ENCODE measurements around the gene RPTOR.

Gene RPTOR

GRCh38 chr17:80773243-80773991 lies 228.8 kb downstream of the RPTOR start:
- no peak for DNase-seq (ENCODE audit: low read depth, low spot score)
- H3K36me3 ChIP-seq (ENCODE audit: control insufficient read depth, insufficient read depth, low read length) = no peaks in the 10 kb centered on the region; the same call in 1 of the 2 replicates
- H3K9me3 ChIP-seq (ENCODE audit: control insufficient read depth, insufficient read depth, low read length) = no peaks in the 10 kb centered on the region
- no peak overlapping the region for H3K4me3 ChIP-seq (ENCODE audit: low read length)
- no CpG with 5 or more reads among the region's 19 CpGs for WGBS (ENCODE audit: insufficient coverage, insufficient read length)
- H3K27ac ChIP-seq (ENCODE audit: low read length) = no peak overlapping the region
- no peaks in the 10 kb centered on the region for H3K4me1 ChIP-seq (ENCODE audit: control insufficient read depth, insufficient read depth, low read length)
- no peaks in the 10 kb centered on the region for H3K27me3 ChIP-seq (ENCODE audit: control insufficient read depth, insufficient read depth, low read length)

GRCh38 chr17:80774146-80774545 lies 229.5 kb downstream of the RPTOR start:
- Histone ChIP-seq H3K9me3 (ENCODE audit: control insufficient read depth, insufficient read depth, low read length) (no peaks in the 10 kb centered on the region), H3K4me1 (ENCODE audit: control insufficient read depth, insufficient read depth, low read length) (no peaks in the 10 kb centered on the region), H3K27ac (ENCODE audit: low read length) (no peak overlapping the region), H3K27me3 (ENCODE audit: control insufficient read depth, insufficient read depth, low read length) (no peaks in the 10 kb centered on the region), H3K36me3 (ENCODE audit: control insufficient read depth, insufficient read depth, low read length) (no peaks in the 10 kb centered on the region; the same call in 1 of the 2 replicates), H3K4me3 (ENCODE audit: low read length) (no peak overlapping the region)
- WGBS (ENCODE audit: insufficient coverage, insufficient read length) = no CpG with 5 or more reads among the region's 20 CpGs
- DNase-seq (ENCODE audit: low read depth, low spot score) = no peak

DNA sequence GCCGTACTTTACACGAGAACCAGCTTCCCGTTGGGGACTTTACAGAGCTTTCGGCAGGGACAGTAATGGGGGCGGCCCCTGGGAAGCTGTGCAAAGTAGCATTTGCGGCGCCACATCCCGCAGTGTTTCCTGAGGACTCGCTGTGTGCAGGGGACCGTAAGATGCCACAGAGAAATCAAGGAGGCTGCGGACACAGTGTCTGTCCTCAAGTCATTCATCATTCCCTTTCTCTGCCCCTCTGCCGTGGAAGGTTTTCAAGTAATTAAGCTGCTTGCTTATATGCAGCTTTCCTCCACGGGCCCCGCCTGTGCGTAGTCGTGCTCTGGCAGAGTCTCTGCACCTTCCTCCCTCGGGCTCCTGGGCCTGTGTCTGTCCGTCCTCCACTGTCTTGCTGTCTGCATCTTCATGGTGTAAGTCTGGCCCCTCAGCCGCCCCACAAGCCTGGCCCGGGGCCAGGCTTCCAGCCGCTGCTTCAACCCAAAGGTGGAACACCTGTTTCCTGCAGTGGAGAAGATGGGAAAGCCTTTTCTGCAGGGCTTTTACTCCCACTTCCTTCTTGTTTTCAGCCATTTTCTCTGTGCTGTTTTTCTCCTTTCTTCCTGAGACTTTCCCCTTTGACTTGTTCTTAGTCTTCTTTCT lies 230.1 kb downstream of the RPTOR start:
- Histone ChIP-seq H3K27ac (ENCODE audit: low read length) (no peak overlapping the region), H3K4me3 (ENCODE audit: low read length) (no peak overlapping the region), H3K9me3 (ENCODE audit: control insufficient read depth, insufficient read depth, low read length) (no peaks in the 10 kb centered on the region), H3K27me3 (ENCODE audit: control insufficient read depth, insufficient read depth, low read length) (no peaks in the 10 kb centered on the region), H3K4me1 (ENCODE audit: control insufficient read depth, insufficient read depth, low read length) (no peaks in the 10 kb centered on the region), H3K36me3 (ENCODE audit: control insufficient read depth, insufficient read depth, low read length) (no peaks in the 10 kb centered on the region; the same call in 1 of the 2 replicates)
- WGBS (ENCODE audit: insufficient coverage, insufficient read length) = no CpG with 5 or more reads among the region's 21 CpGs
- no peak for DNase-seq (ENCODE audit: low read depth, low spot score)

- H3K4me1 ChIP-seq (ENCODE audit: control insufficient read depth, insufficient read depth, low read length) = peaks cover 3% of the 10 kb centered on the region; the same call in 1 of the 2 replicates
- no peak for DNase-seq (ENCODE audit: low read depth, low spot score)
- no peak overlapping the region for H3K27ac ChIP-seq (ENCODE audit: low read length)
- no CpG with 5 or more reads among the region's 2 CpGs for WGBS (ENCODE audit: insufficient coverage, insufficient read length)
- H3K4me3 ChIP-seq (ENCODE audit: low read length) = no peak overlapping the region
- H3K27me3 ChIP-seq (ENCODE audit: control insufficient read depth, insufficient read depth, low read length) = no peaks in the 10 kb centered on the region
- H3K36me3 ChIP-seq (ENCODE audit: control insufficient read depth, insufficient read depth, low read length) = no peaks in the 10 kb centered on the region
- H3K9me3 ChIP-seq (ENCODE audit: control insufficient read depth, insufficient read depth, low read length) = no peaks in the 10 kb centered on the region
These were observed 231.2 kb downstream of the RPTOR start for GRCh38 chr17:80775863-80776262.

DNA sequence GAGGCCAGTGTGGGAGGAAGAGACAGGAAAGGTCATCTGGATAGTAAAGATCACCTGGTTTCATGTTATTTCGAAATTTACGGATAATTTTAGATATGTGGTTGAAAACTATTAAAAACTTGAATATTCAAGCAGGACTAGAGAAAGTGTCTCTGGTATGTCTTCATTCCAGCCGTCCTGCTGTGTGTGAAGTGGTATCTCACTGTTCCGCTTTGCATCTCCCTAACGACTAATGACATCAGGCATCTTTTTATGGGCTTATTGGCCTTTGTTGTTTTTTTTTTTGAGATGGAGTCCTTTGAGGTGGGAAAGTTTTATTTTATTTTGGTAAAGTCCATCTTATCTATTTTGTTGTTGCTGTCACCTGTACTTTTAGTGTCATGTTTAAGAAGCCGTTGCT lies 232.6 kb downstream of the RPTOR start:
- H3K4me1 ChIP-seq (ENCODE audit: control insufficient read depth, insufficient read depth, low read length) = peaks cover 3% of the 10 kb centered on the region; the same call in 1 of the 2 replicates
- no peaks in the 10 kb centered on the region for H3K27me3 ChIP-seq (ENCODE audit: control insufficient read depth, insufficient read depth, low read length)
- H3K27ac ChIP-seq (ENCODE audit: low read length) = no peak overlapping the region
- WGBS (ENCODE audit: insufficient coverage, insufficient read length) = 100% methylated on average over 2 of the region's 6 CpGs
- no peak overlapping the region for H3K4me3 ChIP-seq (ENCODE audit: low read length)
- H3K9me3 ChIP-seq (ENCODE audit: control insufficient read depth, insufficient read depth, low read length) = no peaks in the 10 kb centered on the region
- no peak for DNase-seq (ENCODE audit: low read depth, low spot score)
- H3K36me3 ChIP-seq (ENCODE audit: control insufficient read depth, insufficient read depth, low read length) = no peaks in the 10 kb centered on the region

DNA sequence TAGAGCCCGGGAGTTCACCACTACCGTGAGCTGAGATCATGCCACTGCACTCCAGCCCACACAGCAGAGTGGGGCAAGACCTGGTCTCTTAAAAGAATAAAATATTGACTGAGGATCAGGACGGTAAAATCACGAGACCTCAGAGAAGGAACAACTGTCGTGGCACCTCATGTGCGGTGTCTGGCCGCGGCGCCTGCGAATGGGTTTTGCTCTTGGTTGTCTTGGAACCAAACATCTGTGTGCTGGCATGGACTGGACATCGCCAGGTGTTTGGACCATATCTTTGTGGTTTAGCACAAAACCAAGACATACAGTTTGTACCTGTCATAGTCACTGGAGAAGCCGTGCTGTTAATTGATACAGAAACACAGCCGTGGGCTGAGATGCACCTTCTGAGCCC lies 234.1 kb downstream of the RPTOR start:
- peaks cover 6% of the 10 kb centered on the region; the same call in 1 of the 2 replicates for H3K4me1 ChIP-seq (ENCODE audit: control insufficient read depth, insufficient read depth, low read length)
- H3K27me3 ChIP-seq (ENCODE audit: control insufficient read depth, insufficient read depth, low read length) = no peaks in the 10 kb centered on the region
- no CpG with 5 or more reads among the region's 13 CpGs for WGBS (ENCODE audit: insufficient coverage, insufficient read length)
- no peak overlapping the region for H3K4me3 ChIP-seq (ENCODE audit: low read length)
- no peak overlapping the region for H3K27ac ChIP-seq (ENCODE audit: low read length)
- no peaks in the 10 kb centered on the region for H3K9me3 ChIP-seq (ENCODE audit: control insufficient read depth, insufficient read depth, low read length)
- DNase-seq (ENCODE audit: low read depth, low spot score) = no peak
- no peaks in the 10 kb centered on the region for H3K36me3 ChIP-seq (ENCODE audit: control insufficient read depth, insufficient read depth, low read length)

DNA sequence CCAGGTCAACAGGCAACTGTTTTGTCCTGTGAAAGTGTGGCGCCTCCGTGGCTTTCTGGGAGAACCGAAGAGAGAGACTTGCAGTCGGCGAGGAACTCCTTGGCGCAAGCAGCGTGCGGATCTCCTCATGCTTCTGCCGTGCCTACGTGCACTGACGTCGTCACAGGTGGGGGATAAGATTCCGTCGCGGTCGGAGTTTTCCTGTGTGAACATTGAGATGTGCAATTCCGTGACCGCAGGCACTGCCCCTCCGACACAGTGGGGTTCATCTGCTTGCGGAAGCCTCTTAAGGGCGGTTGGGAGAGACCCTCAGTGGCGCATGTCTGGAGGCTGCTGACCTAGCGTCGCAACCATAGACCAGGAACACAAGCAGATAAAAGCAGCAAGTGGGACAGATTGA lies 234.7 kb downstream of the RPTOR start:
- no CpG with 5 or more reads among the region's 24 CpGs for WGBS (ENCODE audit: insufficient coverage, insufficient read length)
- Histone ChIP-seq H3K27me3 (ENCODE audit: control insufficient read depth, insufficient read depth, low read length) (no peaks in the 10 kb centered on the region), H3K4me1 (ENCODE audit: control insufficient read depth, insufficient read depth, low read length) (peaks cover 6% of the 10 kb centered on the region; the same call in 1 of the 2 replicates), H3K9me3 (ENCODE audit: control insufficient read depth, insufficient read depth, low read length) (no peaks in the 10 kb centered on the region), H3K36me3 (ENCODE audit: control insufficient read depth, insufficient read depth, low read length) (no peaks in the 10 kb centered on the region), H3K27ac (ENCODE audit: low read length) (no peak overlapping the region), H3K4me3 (ENCODE audit: low read length) (no peak overlapping the region)
- no peak for DNase-seq (ENCODE audit: low read depth, low spot score)

DNA sequence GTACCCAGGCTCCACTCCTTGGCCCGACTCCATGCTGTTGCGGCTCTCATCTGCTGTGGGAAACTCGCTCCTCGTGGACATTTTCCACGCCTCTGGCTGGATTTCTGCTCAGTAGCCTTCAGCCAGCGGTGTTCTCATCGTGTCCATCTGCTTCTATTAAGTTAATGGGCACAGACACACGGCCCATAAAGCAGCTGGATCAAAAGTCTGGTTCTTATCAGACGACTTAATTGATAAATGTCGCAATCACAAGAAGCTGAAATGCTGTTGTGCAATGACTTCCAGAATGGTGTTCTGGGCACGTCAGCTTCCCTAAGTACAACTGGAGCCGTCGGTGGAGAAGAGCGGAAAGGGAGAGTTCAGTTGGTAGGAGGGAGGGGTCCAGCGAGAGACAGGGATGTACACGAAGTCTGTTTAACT lies 235.3 kb downstream of the RPTOR start:
- no peak for DNase-seq (ENCODE audit: low read depth, low spot score)
- H3K27ac ChIP-seq (ENCODE audit: low read length) = no peak overlapping the region
- H3K9me3 ChIP-seq (ENCODE audit: control insufficient read depth, insufficient read depth, low read length) = no peaks in the 10 kb centered on the region
- no peaks in the 10 kb centered on the region for H3K27me3 ChIP-seq (ENCODE audit: control insufficient read depth, insufficient read depth, low read length)
- no CpG with 5 or more reads among the region's 16 CpGs for WGBS (ENCODE audit: insufficient coverage, insufficient read length)
- H3K36me3 ChIP-seq (ENCODE audit: control insufficient read depth, insufficient read depth, low read length) = no peaks in the 10 kb centered on the region
- no peak overlapping the region for H3K4me3 ChIP-seq (ENCODE audit: low read length)
- peaks cover 6% of the 10 kb centered on the region; the same call in 1 of the 2 replicates for H3K4me1 ChIP-seq (ENCODE audit: control insufficient read depth, insufficient read depth, low read length)

DNA sequence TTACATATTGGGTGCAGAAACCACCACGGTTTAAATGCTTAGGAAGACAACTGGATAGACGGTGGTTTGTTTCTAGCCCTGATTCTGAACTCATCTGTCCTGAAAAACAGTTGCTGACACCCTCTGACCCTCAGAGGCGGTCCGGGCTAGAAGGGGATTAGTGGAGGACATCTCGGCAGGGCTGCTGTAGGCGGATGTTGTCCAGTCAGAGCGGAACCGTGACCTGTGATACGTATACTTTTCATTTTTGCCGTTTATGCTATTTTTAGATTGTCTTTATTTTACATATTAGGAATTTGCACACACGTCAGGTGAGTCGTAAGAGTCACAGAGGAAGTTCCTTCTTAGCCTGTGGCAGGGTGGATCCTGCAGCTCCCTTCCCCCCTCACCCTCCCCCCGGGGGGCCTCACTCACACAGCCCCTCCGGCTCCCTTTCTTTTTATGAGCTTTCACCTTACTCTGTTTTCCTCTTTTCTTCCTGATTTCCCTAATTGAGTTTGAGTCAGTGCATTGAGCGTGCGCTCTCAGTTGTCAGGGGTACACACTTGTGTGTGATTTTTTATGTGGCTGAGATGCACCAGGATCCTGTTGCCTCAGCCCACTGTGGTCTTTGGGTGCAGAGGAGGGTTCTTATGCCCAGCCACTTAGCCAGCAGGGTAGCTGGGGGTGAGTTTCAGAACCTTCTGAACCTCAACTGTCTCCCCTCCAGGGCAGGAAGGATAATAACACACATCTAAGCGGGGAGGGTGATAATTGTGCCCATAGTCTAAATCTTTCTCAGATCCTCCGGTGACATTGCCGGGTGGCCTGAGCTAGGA lies 236.0 kb downstream of the RPTOR start:
- Histone ChIP-seq H3K9me3 (ENCODE audit: control insufficient read depth, insufficient read depth, low read length) (no peaks in the 10 kb centered on the region), H3K36me3 (ENCODE audit: control insufficient read depth, insufficient read depth, low read length) (no peaks in the 10 kb centered on the region), H3K27me3 (ENCODE audit: control insufficient read depth, insufficient read depth, low read length) (no peaks in the 10 kb centered on the region), H3K4me1 (ENCODE audit: control insufficient read depth, insufficient read depth, low read length) (peaks cover 6% of the 10 kb centered on the region; the same call in 1 of the 2 replicates), H3K27ac (ENCODE audit: low read length) (no peak overlapping the region), H3K4me3 (ENCODE audit: low read length) (no peak overlapping the region)
- DNase-seq (ENCODE audit: low read depth, low spot score) = no peak
- no CpG with 5 or more reads among the region's 19 CpGs for WGBS (ENCODE audit: insufficient coverage, insufficient read length)

DNA sequence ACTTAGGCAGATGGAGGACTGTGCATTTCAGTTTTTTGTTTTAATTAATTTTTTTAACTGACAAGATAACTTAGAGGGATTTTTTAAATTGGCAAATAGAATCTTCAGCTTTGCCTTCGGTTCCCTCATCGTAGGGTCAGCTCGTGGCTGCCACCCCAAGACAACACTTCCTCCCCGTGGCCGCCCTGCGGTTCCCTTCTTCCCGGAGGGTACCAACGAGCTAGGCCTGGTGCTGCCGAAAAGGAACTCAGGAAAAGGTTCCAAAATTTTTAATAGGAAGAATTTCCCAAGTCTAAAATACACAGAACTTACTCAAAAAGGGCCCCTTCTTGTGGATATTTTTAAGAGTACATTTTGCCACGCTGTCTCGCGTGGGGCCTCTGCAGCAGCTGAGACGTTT lies 236.6 kb downstream of the RPTOR start:
- no peak for DNase-seq (ENCODE audit: low read depth, low spot score)
- H3K4me1 ChIP-seq (ENCODE audit: control insufficient read depth, insufficient read depth, low read length) = peaks cover 6% of the 10 kb centered on the region; the same call in 1 of the 2 replicates
- no peaks in the 10 kb centered on the region for H3K27me3 ChIP-seq (ENCODE audit: control insufficient read depth, insufficient read depth, low read length)
- no peak overlapping the region for H3K27ac ChIP-seq (ENCODE audit: low read length)
- no CpG with 5 or more reads among the region's 13 CpGs for WGBS (ENCODE audit: insufficient coverage, insufficient read length)
- no peaks in the 10 kb centered on the region for H3K36me3 ChIP-seq (ENCODE audit: control insufficient read depth, insufficient read depth, low read length)
- no peaks in the 10 kb centered on the region for H3K9me3 ChIP-seq (ENCODE audit: control insufficient read depth, insufficient read depth, low read length)
- no peak overlapping the region for H3K4me3 ChIP-seq (ENCODE audit: low read length)
